Measurements from ENCODE around the gene TYW1. TPM values are rescaled to one million over a fixed set of nuclear protein-coding genes. Genes with fewer than 3 reads are reported as not detected.
"Not testable (repeated sequence)": the region's sequence is repeated elsewhere in the genome, so short reads cannot be mapped to it uniquely, and the experiment has no call there.

TYW1 gene
- total RNA-seq, 1 donor from 2014 or later, result 7.8 TPM

DNA sequence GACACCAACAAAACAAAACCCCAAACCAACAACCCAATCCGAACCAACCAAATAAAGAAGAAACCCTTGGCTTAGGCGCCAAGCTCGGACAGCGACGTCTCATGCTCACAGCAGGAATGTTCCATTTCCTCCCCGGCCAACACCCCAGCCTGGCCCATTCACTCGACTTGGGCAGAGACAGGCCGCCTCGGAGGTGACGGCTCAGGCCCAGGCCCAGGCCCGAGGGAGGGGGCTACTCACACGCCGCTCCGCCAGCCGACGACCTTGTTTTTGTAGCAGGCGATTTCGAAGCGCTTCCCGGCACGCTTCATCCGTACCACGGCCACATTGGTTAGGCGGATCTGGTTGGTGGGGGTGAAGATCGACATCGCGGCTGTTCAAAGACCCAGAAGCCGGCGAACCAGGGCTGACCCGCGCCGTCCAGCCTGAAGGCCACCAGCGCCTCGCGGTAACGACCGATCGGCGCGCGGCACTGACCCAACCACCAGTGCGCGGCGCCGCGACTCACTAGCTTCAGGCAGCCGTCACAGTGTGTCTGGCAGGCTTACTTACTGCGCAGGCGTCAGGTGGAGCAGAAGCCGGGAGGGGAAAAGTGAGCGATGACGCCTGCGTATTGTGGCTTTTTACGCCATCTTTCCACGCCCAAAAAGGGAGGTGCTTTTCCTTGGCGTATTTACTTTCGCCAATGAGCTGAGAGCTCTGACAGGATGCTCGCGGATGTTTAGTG lies 1.4 kb upstream of the TYW1 start, which contains the start of gene SBDS:
SBDS (minus strand) TSS at position 537 of the 727 bp plus-strand sequence; CDS start at position 368, 169 bp downstream.
- ATAC-seq, result peak; percentile 88

DNA sequence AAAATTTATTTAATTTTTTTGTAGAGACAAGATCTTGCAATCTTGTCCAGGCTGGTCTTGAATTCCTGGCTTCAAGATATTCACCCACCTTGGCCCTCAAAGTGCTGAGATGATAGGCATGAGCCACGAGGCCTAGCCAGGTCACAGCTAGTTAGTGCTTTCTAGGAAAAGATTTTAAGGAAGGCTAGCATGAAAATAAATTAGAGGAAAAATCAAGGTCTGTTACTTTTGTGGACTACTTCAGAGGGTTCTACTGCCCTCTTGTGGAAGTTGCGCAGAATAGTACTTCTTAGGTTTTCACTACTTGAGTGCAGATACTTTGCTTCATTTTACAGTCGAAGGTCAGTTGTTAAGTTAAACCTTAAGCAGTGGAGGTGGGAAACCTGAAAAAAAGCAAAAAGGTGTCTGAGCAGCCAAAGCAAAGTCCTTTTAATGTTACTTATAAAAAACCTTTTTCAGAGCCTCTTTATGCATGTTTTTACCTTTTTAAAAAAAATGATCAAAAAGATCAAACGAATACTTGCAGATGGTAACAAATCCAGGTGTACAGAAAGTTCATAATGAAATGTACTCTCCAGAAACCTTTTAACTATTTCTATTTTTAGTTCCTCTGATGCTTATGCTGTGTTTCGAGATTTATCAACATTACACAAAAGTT lies 4.1 kb downstream of the TYW1 start:
- ATAC-seq, result not testable (repeated sequence)

GRCh38 chr7:67004145-67004544 lies 7.5 kb downstream of the TYW1 start:
- not testable (repeated sequence) for ATAC-seq

DNA sequence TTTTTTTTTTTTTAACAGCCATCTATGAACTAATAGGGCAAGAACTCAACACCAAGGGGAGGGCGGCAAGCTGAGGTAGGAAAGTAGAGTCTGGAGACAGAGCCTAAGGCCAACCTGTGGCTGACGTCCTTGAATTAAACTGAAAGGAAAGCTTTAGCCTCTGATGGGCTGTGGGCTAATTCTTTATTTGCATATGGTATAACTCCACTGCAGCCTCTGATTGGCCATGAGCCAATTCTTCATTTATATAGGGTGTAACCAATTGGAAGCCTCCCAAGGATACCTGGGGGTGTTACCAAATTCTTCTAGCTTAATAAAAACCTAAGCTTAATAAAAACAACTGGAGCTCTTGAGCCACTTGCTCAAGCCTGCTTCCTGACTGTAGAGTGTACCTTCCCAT lies 10.3 kb downstream of the TYW1 start:
- ATAC-seq, result peak; percentile 76

GRCh38 chr7:67008260-67008659 lies 11.6 kb downstream of the TYW1 start:
- ATAC-seq, result no peak

- ATAC-seq, result not testable (repeated sequence)
Observed at GRCh38 chr7:67009677-67010076, 13.0 kb downstream of the TYW1 start.

GRCh38 chr7:67014076-67014622 lies 17.5 kb downstream of the TYW1 start:
- ATAC-seq, result not testable (repeated sequence)

GRCh38 chr7:67017971-67018370 lies 21.3 kb downstream of the TYW1 start:
- ATAC-seq, result not testable (repeated sequence)

- no peak for ATAC-seq
Observed at GRCh38 chr7:67018940-67019339, 22.3 kb downstream of the TYW1 start.

DNA sequence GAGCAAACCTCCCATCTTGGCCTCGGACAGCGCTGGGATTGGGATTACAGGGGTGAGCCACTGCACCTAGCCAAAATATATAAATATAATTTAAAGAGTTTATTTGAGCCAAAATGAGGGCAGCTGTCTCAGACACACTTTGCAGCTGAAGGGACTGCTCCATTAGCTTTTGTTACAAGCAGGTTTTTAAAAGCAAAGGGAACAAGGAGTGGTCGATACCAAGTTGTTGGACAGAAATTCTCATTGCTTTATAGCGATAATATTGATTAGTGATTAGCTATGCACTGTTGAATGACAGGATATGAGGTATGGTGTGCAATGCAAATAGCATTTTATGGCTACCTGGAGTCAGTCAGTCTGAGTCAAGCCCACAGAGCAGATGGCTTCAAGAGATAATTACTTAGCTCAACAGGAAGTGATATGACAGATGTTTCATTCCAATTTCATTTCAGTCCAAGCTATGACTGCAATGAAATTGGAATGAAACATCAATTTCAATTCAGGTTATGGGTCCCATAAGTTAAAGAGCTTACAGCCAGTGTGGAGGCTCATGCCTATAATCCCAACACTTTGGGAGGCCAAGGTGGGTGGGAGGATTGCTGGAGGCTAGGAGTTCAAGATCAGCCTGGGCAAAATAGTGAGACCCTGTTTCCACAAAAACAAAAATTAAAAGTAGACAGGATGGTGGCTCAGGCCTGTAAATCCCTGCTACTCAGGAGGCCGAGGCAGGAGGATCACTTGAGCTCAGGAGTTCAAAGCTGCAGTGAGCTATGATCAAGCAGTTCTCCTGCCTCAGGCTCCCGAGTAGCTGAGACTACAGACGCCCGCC lies 23.1 kb downstream of the TYW1 start:
- no peak for ATAC-seq

- no peak for ATAC-seq
Observed at GRCh38 chr7:67021260-67021659, 24.6 kb downstream of the TYW1 start.

GRCh38 chr7:67022511-67022910 lies 25.9 kb downstream of the TYW1 start:
- no peak for ATAC-seq

GRCh38 chr7:67025459-67025858 lies 28.8 kb downstream of the TYW1 start:
- ATAC-seq, result peak; percentile 65

GRCh38 chr7:67031685-67032084 lies 35.1 kb downstream of the TYW1 start:
- ATAC-seq, result not testable (repeated sequence)

GRCh38 chr7:67033251-67033650 lies 36.6 kb downstream of the TYW1 start:
- ATAC-seq, result no peak

DNA sequence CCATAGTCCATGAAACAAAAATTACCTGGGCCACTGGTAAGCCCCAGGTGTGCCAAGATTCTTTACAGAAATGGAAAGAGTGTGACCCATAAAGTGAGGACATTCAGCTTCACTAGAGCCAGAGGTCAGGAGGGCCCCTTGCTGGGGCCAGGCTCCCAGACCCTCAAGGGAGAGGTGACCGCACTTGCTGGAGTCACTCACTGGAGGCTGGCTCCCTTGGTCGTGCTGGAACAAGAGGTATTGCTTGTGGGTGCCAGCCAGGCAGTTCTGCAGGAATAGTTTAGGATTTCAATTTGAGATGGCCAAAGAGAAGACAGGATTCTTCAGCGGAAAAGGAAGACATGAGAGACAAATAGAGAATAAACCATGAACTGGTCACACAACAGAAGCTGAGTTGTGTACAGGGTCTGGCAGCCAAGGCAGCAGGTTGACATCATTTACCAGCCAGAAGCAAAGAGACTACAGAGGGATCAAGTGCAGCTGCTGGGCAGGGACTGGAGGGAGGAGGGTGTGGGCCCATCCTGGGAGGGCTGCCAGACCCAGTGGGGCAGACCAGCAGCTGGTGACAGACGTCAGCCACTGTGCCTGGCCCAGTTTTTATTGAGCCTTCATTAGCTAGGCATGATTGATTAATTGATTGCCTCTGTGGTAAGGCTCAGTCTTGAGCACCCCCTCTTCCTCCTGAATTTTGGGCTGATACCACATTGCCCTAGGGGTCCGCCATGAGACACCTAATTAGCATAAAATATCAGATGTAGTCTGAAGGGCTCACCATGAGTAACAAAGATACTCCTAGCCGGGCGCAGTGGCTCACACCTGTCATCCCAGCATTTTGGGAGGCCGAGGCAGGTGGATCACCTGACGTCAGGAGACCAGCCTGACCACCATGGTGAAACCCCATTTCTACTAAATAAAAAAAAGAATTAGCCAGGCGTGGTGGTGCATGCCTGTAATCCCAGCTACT lies 40.1 kb downstream of the TYW1 start:
- ATAC-seq, result peak; percentile 22

GRCh38 chr7:67040832-67041231 lies 44.2 kb downstream of the TYW1 start:
- not testable (repeated sequence) for ATAC-seq

DNA sequence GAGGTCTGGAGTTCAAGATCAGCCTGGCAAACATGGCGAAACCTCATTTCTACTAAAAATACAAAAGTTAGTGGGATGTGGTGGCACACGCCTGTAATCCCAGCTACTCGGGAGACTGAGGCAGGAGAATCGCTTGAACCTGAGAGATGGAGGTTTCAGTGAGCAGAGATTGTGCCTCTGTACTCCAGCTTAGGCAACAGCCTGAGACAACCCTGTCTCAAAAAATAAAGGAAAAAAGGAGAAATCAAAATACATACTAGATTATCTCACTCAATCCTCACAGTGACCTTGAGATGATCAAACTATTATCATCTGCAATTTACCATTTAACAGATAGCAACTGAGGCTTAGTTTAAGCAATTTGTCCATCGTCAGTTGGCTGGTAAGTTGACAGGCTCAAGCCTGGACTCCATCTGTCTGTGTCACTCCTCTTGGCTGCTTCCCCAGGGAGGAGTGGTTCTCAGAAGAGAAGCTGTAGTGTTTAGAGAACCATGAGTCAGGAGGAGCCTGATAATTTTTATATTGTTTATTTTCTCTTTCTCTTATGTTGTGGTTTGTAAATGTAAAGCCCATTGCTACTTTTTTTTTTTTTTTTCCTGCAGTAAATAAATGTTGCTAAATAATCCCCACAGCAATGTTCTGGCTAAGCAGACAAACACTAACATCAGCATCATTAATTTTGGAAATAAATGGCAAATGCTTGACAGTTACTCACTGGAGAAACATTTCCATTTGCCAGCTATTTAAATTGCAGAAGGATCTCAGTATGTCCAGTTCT lies 46.3 kb downstream of the TYW1 start:
- ATAC-seq, result peak; percentile 95

GRCh38 chr7:67043559-67043930 lies 46.9 kb downstream of the TYW1 start:
- peak; percentile 40 for ATAC-seq

DNA sequence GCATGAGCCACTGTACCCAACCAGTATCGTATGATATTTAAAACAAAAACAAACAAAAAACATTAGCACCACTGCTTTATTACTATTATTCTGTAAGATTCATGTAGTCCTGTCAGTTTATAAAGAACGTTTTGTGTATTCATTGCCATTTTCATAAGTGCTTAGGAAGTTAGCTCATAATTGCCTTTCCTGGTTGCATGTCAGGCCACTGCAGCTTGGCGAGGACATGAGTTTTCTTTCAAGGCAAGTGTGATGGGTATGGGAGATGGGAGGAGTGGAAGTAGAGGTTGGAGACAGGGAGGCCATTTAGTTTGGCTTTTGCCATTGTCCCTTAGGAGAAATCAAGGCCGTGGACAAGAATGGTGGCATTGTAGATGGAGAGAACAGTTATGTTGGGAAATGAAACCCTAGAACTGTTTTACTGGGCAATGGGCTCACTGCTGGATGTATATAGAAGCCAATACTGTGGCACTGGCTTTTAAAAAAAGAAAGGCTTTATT lies 48.9 kb downstream of the TYW1 start:
- no peak for ATAC-seq

DNA sequence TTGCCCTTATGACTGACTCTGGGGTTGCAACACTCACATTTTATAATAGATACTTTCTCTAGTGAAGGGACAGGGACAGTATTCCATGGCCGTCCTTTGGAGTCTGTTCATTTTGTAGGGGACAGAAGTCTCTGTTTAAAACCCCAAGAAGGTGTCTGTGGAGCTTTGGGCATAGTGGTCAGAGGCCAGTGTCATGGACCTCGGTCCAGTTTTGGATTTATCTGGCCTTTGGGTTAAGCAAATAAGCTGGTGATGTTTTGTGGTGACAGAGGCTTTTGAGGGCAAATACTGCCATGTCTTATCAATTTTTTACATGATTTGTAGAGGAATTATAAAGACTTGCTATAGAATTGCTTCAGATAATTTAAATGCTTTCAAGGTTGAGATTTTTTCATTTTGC lies 50.2 kb downstream of the TYW1 start:
- not testable (repeated sequence) for ATAC-seq
